Uterus (tissue), 4 donors: ENCODE data around the gene ANKRD44. TPM values are rescaled to one million over a fixed set of nuclear protein-coding genes. Genes with fewer than 3 reads are reported as not detected.
"Not testable (repeated sequence)": the region's sequence is repeated elsewhere in the genome, so short reads cannot be mapped to it uniquely, and the experiment has no call there.

Experiments
- DNase-seq, 2 donors: peaks; one replicate each; pipeline ENCODE4 v3.0.0-alpha.2; 2019 to 2020
- H3K27ac ChIP-seq, 2 donors: fragments of 200-600 bp; sonication (generic); 1 replicate in 1 of 2; 2 replicates in 1 of 2; pipeline ENCODE4 v1.5.1; 2016 to 2018
- H3K27me3 ChIP-seq, 2 donors: fragments of 200-600 bp; sonication (generic); one replicate each; pipeline ENCODE4 v1.5.1; 2018 to 2019; ENCODE audit warnings: control low read depth in 1 of 2
- H3K36me3 ChIP-seq, 2 donors: fragments of 200-600 bp; sonication (generic); one replicate each; pipeline ENCODE4 v1.5.1; 2019; ENCODE audit warnings: control low read depth in 1 of 2
- H3K4me1 ChIP-seq, 2 donors: fragments of 200-600 bp; sonication (generic); one replicate each; pipeline ENCODE4 v1.5.1; 2018 to 2019; ENCODE audit warnings: control low read depth in 1 of 2
- H3K4me3 ChIP-seq, 2 donors: fragments of 200-600 bp; sonication (generic); 1 replicate in 1 of 2; 2 replicates in 1 of 2; pipeline ENCODE4 v1.5.1; 2018 to 2019; ENCODE audit warnings: mild to moderate bottlenecking in 1 of 2
- H3K9me3 ChIP-seq, 2 donors: fragments of 200-600 bp; sonication (generic); one replicate each; pipeline ENCODE4 v1.5.1; 2019; ENCODE audit warnings: control low read depth in 1 of 2
- CTCF ChIP-seq, 4 experiments: fragments of 200-600 bp in 2 of 4; fragments of 450-650 bp in 2 of 4; sonication (generic) in 2 of 4; IDR thresholded peaks; one replicate each; pipeline ENCODE4 v1.5.1; 2016 to 2019; ENCODE audit warnings: antibody characterized with exemption in 4 of 4, mild to moderate bottlenecking in 2 of 4, moderate library complexity in 1 of 4
- POLR2A ChIP-seq, 2 donors: fragments of 450-650 bp; IDR thresholded peaks; one replicate each; pipeline ENCODE4 v1.6.1; 2016; ENCODE audit warnings: antibody characterized with exemption in 2 of 2, mild to moderate bottlenecking in 1 of 2, moderate library complexity in 1 of 2
- intact Hi-C: fragments of 100-400 bp; cut with DNase I; formaldehyde crosslinking; loops from one replicate; pipeline ENCODE4 v1.15.1; 2023; ENCODE audit warnings: low total_unique reads
- total RNA-seq, 4 donors: library from RNA; depleted of rRNA in 3 of 4; stranded (reverse); fragments of >200 nt in 3 of 4; gene quantifications; one replicate each; pipeline versions ENCODE4 v1.1.0 to v1.2.4, GENCODE V29; 2014 to 2023
- donor health status: DM: yes; HTN: yes; CAD: no.

ANKRD44 gene
- total RNA-seq, 4 donors from 2014 or later, result 14.4 to 71.5 (median 23.2) TPM

DNA sequence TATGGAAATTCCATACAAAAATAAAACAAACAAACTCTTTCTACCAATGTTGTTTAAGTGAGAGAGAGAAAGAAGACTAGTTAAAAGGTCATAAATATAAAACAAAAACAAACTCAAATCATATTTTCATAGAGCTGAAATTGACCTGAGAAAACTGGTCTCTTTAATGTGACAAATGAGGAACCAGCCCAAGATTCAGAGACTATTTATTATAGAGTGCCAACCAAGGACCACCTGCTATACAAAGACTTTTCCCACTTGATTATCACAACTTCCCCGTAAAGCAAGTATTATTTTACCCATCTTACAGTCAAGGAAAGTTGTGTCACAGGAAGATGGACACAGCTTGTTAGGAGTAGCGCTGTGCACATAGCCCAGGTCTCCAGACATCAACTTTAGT, 13.3 kb downstream of the ANKRD44 start:
- Histone ChIP-seq H3K27ac (no peak overlapping the region), H3K36me3 (no peaks in the 10 kb centered on the region), H3K27me3 (no peaks in the 10 kb centered on the region), H3K9me3 (no peaks in the 10 kb centered on the region), H3K4me1 (no peaks in the 10 kb centered on the region), H3K4me3 (no peak overlapping the region)
- intact Hi-C loops, result no loop called here
- no peak for TF ChIP-seq POLR2A (IDR thresholded peaks at IDR 0.05)
- TF ChIP-seq CTCF (IDR thresholded peaks at IDR 0.05), result no peak
- DNase-seq, result no peak

- intact Hi-C loops, result no loop called here
These were observed 13.7 kb downstream of the ANKRD44 start for GRCh38 chr2:197296835-197297234.

GRCh38 chr2:197294260-197294659, 16.3 kb downstream of the ANKRD44 start:
- no peaks in the 10 kb centered on the region for H3K36me3 ChIP-seq
- TF ChIP-seq CTCF (IDR thresholded peaks at IDR 0.05) (no peak), POLR2A (IDR thresholded peaks at IDR 0.05) (no peak)
- H3K27me3 ChIP-seq, result no peaks in the 10 kb centered on the region
- DNase-seq, result no peak
- no peaks in the 10 kb centered on the region for H3K9me3 ChIP-seq
- intact Hi-C loops, result no loop called here
- H3K4me3 ChIP-seq, result no peak overlapping the region
- no peaks in the 10 kb centered on the region for H3K4me1 ChIP-seq
- H3K27ac ChIP-seq, result peak overlapping the region in 1 of 2 donors; percentile 29

More at GRCh38 chr2:197296835-197297234, 13.7 kb downstream of the ANKRD44 start:
- Histone ChIP-seq H3K27ac (no peak overlapping the region), H3K36me3 (no peaks in the 10 kb centered on the region), H3K9me3 (no peaks in the 10 kb centered on the region), H3K4me1 (no peaks in the 10 kb centered on the region), H3K27me3 (no peaks in the 10 kb centered on the region), H3K4me3 (no peak overlapping the region)
- DNase-seq, result no peak
- TF ChIP-seq CTCF (IDR thresholded peaks at IDR 0.05) (no peak), POLR2A (IDR thresholded peaks at IDR 0.05) (no peak)

DNA sequence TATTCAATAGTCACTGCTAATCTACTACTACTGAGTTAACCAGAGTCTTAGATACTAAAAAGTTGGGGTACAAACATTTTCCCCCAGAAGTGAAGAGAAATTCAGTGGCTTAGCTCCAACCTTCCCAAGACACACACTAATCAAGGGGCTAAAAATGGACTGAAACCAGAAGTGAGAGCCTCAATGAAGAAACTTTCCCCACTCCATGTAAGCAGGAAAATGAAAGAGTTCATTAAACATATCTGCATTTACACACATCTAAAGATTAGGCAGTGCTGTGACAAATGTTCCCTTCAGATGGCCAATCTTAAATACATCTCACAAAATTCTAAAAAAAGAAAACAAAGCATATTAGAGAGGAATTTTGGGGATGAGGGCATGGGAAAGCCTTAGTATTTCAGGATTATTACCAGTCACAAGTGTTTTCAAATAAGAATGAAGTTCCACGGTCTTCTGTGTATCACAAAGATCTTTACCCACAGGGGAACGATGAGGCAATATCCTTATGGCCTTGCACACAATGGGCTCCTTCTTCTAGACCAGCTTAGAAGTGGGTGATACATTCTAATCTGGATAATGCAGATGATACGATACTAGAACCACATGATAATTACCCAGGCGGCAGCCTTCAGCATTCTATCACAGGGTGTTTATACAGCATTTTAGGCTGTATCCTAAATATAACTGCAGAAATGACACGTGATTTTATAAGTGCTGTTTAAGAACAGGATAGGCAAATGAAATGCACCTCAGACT, 17.1 kb downstream of the ANKRD44 start:
- no peak overlapping the region for H3K4me3 ChIP-seq
- intact Hi-C loops, result no loop called here
- no peaks in the 10 kb centered on the region for H3K36me3 ChIP-seq
- no peak for DNase-seq
- H3K4me1 ChIP-seq, result no peaks in the 10 kb centered on the region
- H3K27me3 ChIP-seq, result no peaks in the 10 kb centered on the region
- H3K27ac ChIP-seq, result no peak overlapping the region
- H3K9me3 ChIP-seq, result no peaks in the 10 kb centered on the region
- TF ChIP-seq CTCF (IDR thresholded peaks at IDR 0.05) (no peak), POLR2A (IDR thresholded peaks at IDR 0.05) (no peak)

- no peak for TF ChIP-seq POLR2A (IDR thresholded peaks at IDR 0.05)
- TF ChIP-seq CTCF (IDR thresholded peaks at IDR 0.05), result no peak
- H3K27me3 ChIP-seq, result no peaks in the 10 kb centered on the region
- no peak overlapping the region for H3K4me3 ChIP-seq
- H3K27ac ChIP-seq, result no peak overlapping the region
- no peaks in the 10 kb centered on the region for H3K36me3 ChIP-seq
- no peak for DNase-seq
- H3K9me3 ChIP-seq, result no peaks in the 10 kb centered on the region
- no peaks in the 10 kb centered on the region for H3K4me1 ChIP-seq
- intact Hi-C loops, result no loop called here
These were observed 18.0 kb downstream of the ANKRD44 start for GRCh38 chr2:197292619-197293018.

GRCh38 chr2:197287596-197287932, 23.0 kb downstream of the ANKRD44 start:
- H3K4me3 ChIP-seq, H3K4me1 ChIP-seq, H3K27me3 ChIP-seq, DNase-seq, intact Hi-C loops, H3K36me3 ChIP-seq, H3K9me3 ChIP-seq: not testable (repeated sequence)
- peak overlapping the region; percentile 60 to 67 for H3K27ac ChIP-seq
